DMS 273 (cell line): ENCODE measurements around the gene PAPOLA.

Source experiments
- DNase-seq: peaks from one replicate; lab custom pipeline; 2025; ENCODE audit not compliant: unreplicated experiment; lab: John Stamatoyannopoulos, UW

Gene PAPOLA

DNA sequence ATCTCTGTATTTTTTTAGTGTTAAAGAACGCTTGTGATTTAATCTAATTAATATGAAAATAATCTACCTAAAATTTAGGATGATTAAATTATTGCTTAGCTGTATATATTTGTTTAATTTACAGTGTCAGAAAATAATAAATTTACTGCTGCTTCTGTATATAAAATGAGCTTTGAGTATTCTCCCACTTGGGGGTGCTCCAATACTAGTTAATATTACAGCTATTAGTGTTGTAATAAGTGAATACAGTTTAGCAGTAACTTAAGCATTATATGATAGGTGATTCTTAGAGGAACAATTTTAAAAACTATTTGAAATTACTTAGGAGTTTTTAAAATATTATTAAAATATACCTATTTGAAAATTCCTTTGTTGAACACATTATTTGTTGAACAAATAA, 62.2 kb downstream of the PAPOLA start:
- peak; percentile 10 for DNase-seq

GRCh38 chr14:96565811-96566210, 63.6 kb downstream of the PAPOLA start:
- no peak for DNase-seq

- DNase-seq: peak; percentile 62
These were observed 65.2 kb downstream of the PAPOLA start for GRCh38 chr14:96567289-96567899.

DNA sequence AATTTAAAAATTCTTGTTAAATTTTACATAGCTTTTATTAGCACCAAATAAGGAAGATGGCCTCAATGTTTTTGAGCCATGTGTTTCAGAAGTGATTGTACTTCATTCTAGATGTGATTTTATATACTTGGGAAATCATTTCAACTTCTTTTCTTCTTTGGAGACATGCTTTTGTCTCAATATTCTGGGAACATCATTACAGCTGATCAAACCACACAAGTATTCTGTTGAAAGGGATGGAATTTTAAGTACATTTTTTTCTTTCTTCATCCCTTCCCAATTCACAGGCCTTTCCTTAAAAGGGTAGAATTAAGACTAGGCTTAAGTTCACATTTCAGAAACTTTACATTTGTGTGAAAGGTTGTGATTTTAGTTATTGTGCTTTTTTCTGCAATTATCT, 66.4 kb downstream of the PAPOLA start:
- DNase-seq: no peak

- DNase-seq: no peak
These were observed 69.1 kb downstream of the PAPOLA start for GRCh38 chr14:96571311-96571710.

DNA sequence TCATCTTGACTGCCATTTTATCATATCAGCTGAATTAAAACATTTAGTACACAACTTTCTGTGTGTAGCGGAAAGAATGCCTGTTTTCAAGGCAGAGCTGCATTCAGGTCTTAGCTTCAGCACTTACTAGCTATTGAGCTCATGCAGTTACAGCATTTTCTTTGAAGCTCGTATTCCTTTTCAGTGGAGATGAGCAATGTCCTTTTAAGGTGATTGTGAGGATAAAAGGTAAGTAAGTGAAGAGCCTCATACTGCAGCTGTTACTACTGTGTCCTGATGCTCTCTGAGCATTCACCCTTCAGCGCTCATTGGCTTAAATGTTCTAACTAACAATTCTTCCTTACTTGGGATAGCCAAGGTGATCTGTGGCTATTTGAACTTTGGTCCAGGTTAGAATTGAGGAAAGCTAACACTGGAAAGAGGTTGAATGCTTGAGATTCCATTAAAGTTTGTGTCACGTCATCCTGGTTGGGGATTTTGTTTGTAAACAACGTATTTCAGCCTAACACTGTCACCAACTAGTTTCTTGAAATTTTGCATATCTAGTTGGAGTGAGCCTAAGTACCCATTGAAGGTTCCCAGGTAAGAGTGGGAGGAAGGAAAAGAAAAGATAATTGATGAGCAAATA, 71.4 kb downstream of the PAPOLA start:
- no peak for DNase-seq

GRCh38 chr14:96574171-96574632, 72.0 kb downstream of the PAPOLA start:
- no peak for DNase-seq

DNA sequence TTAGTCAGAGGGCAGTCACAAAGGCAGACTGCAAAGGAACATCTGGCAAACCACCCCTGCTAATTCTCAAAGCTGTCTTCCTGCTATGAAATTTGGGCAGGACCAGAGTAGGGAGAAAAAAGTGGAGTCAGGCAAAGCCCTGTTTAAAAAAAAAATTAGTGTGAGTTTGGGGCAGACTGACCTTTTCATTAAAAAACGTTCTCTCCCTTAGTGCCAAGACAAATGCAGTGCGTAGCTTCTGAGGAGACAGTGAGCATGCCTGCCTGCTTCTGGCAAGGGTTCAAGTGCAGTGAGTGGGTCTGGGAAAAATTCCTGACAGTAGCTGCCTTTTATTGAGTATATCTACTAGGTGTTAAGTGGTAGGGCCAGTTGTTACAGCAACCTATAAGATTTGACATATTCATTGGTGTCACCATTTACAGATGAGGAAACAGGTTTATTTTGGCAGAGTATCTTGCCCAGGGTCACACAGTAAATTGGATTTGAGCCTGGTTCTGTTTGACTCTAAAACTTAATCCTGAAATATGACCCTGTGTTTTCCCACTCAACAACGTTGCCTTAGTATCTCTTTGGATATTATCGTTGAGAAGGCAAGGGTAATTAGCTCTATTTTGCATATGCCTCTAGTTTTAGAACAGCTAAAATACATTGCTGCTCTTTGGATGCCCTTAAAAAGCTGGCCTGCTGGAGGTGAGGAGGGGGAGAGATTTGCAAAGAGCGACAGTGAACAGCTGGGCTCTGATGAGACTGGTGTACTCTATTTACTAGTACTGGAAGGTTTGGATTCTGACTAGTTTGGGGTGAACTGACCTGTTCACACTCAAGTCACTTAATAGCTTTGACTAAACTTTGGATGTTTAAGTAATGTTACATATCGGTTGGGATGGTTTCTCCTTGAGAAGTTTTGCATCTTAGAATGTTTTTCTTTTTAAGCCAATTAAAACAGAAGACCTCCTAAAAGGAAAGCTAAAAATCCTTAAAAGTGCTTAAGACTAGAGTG, 72.8 kb downstream of the PAPOLA start:
- DNase-seq: peak; percentile 63

DNA sequence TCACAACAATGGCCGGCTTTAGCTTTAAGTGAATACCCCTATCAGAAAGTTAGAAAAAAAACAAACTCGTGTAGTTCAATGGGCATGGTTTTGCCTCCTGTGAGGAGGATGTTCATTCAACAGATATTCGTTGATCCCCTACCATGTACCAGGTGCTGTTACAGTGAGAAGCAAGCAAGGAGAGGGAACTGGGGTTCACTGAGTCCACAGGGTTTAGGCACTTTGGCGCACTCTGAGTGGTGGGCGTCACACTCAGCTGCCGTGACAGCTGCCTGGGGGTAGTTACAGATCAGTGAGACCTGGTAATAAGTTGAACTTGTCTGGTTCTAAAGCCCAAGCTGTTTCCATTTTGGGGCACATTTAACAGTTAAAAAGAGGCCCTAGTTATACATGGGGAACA, 74.2 kb downstream of the PAPOLA start:
- peak; percentile 18 for DNase-seq

GRCh38 chr14:96576937-96577336, 74.8 kb downstream of the PAPOLA start:
- DNase-seq: no peak

DNA sequence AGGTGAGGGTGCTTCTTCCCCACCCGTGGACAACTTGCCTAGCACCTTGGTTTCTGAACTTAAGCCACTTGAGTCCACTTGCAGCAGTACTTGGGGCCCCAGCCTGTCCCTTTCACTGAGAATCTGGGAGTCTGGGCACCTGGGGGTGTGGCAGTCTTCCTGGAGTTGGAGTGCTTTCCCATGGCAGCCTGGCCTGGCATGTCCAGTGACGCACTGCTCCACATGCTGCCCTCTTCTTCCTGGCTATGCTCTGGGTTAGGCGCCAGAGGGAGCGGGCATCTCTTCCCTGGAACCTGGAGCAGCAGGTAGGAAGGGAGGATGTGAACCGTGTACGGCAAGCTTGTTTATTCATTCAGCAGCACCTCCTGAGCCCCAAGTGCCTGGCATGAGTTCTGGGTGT, 76.4 kb downstream of the PAPOLA start:
- DNase-seq: no peak

GRCh38 chr14:96579358-96579757, 77.2 kb downstream of the PAPOLA start:
- DNase-seq: no peak

GRCh38 chr14:96579855-96580254, 77.7 kb downstream of the PAPOLA start:
- DNase-seq: no peak

- no peak for DNase-seq
These were observed 78.4 kb downstream of the PAPOLA start for GRCh38 chr14:96580566-96580965.

- no peak for DNase-seq
These were observed 78.8 kb downstream of the PAPOLA start for GRCh38 chr14:96581026-96581425.

DNA sequence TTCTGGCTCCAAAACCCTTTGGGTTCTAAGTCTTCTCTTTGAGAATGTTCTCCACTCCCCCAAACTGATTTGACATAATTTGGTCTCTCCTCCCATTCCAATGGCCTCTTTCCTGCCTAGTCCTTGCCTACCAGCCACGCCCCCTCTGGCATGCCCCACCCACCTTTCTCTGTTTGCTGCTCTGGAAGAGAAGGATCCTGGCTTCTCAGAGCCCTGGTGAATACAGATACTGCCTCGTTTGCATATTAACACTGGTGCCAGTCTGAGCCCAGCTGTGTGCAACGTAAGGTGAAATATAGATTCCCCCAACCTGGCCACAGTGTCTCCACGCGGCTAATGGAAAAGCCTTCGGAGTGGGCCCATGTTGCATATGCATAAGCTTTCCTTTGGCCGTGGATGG, 79.7 kb downstream of the PAPOLA start:
- peak; percentile 56 for DNase-seq

DNA sequence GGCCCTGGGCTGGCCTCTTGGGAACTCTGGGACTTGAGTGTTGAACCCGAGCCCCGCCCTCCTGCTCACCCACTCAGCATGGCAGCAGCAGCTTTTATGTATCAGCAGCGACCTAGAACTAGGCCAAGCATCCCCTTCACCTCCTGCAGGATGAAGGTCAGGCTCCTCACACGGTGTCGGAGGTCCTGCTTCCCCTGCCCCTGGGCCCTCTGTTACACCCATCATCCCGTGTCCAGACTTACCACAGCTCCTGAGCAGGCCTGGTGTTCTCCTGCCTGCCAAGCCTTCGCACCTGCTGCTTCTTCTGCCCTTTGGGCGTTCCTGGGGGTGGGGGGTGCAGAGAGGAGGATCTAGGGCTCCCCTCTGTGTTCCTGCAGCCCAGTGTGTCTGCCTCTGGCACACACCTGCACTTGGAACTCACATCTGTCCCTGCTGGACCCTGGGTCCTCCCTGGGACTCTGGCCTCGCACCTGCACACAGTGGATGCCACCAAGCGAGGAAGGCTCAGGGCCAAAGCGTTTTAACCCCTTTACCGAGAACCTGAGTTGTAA, 80.3 kb downstream of the PAPOLA start:
- no peak for DNase-seq

GRCh38 chr14:96582995-96583394, 80.8 kb downstream of the PAPOLA start:
- DNase-seq: no peak

DNA sequence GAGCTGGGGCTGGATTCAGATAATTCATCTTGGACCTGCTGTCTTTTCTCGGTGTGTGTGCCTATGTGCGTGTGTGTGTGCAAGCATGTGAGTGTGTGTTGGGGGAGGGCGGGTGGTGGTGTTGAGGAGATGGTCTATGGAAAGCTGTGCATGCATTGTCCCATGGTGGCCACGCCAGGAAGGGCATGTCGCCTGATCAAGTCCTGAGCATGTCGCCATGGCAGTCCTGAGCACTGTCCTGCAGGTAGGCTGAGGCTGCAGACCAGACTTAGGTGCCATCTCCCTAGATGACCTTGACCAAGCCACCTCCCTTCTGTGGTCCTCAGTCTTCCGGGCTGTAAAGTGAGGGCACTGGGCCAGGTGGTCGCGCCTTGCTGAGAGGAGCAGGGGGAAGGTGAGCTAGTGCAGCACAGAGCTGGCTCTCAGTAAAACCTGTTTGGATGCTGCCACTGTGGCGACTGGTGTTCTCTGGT, 81.4 kb downstream of the PAPOLA start:
- DNase-seq: peak; percentile 47

DNA sequence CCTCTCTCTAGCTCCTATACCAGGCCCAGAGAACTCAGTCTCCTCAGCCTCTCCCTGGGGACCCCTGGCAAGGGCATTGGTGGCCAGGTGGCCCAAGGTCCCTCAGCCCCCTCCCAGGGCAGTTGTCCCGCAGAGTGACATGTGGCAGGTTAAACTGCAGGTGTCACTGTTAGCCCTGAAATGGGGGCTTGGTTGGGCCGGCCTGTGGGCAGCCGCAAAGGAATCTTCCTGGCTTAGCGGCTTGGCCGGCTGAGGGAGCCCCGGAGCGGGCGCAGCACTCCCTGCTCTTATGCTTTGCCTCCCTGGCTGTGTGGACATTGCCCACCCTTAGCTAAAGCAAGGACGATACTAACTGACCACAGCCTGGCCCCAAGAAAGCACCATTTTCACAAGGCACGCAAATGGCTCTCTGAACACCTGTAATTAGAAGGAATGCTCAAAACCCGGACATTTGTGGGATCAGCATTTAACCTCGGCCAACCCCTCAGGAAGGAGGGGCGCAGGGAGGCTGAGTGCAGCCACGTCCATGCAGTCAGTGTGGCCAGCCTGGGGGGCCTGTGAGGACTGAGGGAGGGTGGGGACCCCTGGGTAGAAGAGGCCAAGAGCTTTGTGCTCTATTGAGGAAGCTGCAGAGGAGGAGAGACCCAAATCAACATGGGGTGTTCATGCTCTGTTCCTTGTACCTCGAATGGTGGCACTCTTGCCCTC, 82.2 kb downstream of the PAPOLA start:
- peak; percentile 91 for DNase-seq
